Activated T-cell treated with anti-CD3 and anti-CD28 coated beads, Interleukin-2, amount 50 U/mL, for 72 hours (primary cell): ENCODE measurements around the gene NPTXR. TPM values are rescaled to one million over a fixed set of nuclear protein-coding genes. Genes with fewer than 3 reads are reported as not detected.

Experiments
- ATAC-seq, 2 donors: fragments of 150-1000 bp; cut with Tn5 transposase; replicated peaks in 1 of 2; 2 replicates each; pipeline ENCODE4 v1.10.0; 2021; ENCODE audit warnings: moderate library complexity in 2 of 2, mild to moderate bottlenecking in 1 of 2
- DNase-seq, 2 donors: peaks; one replicate each; pipeline ENCODE4 v3.0.0; 2021 to 2022; ENCODE audit warnings: mixed read lengths in 1 of 2
- H3K27ac Mint-ChIP-seq: one replicate; pipeline ENCODE4 v1.8.0; 2022; ENCODE audit warnings: mild to moderate bottlenecking, moderate library complexity, mixed read lengths
- H3K27me3 Mint-ChIP-seq: one replicate; pipeline ENCODE4 v1.8.0; 2022; ENCODE audit warnings: low read depth, mixed read lengths
- H3K36me3 Mint-ChIP-seq, 2 donors: one replicate each; pipeline ENCODE4 v1.8.0; 2022; ENCODE audit warnings: mixed read lengths in 2 of 2, mild to moderate bottlenecking in 1 of 2; ENCODE audit not compliant: insufficient read depth in 2 of 2
- H3K4me1 Mint-ChIP-seq: one replicate; pipeline ENCODE4 v1.8.0; 2022; ENCODE audit warnings: low read depth, mixed read lengths
- H3K4me3 Mint-ChIP-seq, 2 donors: one replicate each; pipeline ENCODE4 v1.8.0; 2022; ENCODE audit warnings: mild to moderate bottlenecking in 2 of 2, mixed read lengths in 2 of 2, moderate library complexity in 2 of 2
- H3K9me3 Mint-ChIP-seq, 2 donors: one replicate each; pipeline ENCODE4 v1.8.0; 2022; ENCODE audit warnings: mixed read lengths in 2 of 2
- total RNA-seq, 2 donors: library from RNA; stranded (reverse); gene quantifications; one replicate each; pipeline ENCODE4 v1.2.3, GENCODE V29; 2022

Gene NPTXR
- total RNA-seq, 2 donors from 2014 or later: 6.3 to 6.4 TPM

DNA sequence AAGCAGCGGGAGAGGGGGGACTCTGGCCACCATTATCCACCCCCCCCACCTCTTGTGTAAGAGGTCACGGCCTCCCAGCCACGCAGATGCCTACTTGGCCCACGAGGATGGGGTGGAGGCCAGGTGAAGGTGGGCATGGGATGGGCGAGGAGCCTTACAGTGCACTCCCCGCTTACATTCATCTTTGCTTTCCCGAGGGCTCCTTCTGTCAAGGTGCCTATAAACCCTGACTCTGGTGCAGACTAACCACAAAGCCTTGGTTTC lies 13.1 kb downstream of the NPTXR start:
- no peaks in the 10 kb centered on the region for H3K27me3 Mint-ChIP-seq

DNA sequence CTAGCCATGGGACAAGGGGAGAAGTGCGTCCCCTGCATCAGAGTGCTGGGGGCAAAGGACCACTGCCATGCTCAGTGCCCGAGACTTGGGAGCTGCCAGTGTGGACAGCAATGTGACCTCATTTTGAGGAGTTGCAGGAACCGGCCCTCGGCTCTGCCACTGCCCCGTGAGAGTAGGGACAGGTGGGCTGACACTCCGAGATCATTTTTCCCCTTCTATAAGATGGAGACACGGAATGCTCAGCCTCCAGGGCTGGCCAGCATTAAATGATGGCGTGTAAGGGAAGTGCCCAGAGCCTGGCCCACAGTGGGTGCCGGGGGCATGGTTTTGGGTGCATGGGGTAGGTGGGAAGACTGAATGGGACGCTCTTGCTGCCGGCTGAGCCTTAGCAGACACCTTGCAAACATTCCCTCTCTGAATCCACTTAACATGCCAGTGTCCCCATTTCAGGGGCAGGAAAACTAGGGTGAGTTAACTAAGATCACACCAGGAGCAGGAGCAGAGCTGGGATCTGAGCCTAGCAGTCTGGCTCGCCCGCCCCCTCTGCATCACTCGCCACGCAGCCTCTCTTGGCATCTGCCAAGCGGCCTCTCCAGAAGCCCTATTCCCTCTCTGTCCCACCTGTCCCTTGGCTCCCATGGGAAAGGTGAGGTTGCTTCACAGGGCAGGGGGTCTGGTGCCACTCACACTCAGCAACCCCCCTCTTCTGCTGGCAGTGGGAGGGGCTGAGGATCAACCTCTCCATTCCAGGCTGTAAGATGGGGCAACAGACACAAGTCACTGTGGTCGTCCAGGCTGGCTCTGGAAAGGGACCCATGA lies 13.6 kb downstream of the NPTXR start:
- DNase-seq: no peak
- no peak overlapping the region for H3K4me3 Mint-ChIP-seq
- H3K27me3 Mint-ChIP-seq: no peaks in the 10 kb centered on the region
- no peaks in the 10 kb centered on the region for H3K9me3 Mint-ChIP-seq
- no peak overlapping the region for H3K27ac Mint-ChIP-seq
- no peak for ATAC-seq
- H3K4me1 Mint-ChIP-seq: no peaks in the 10 kb centered on the region
- H3K36me3 Mint-ChIP-seq: no peaks in the 10 kb centered on the region

More for the DNA sequence above, 13.1 kb downstream of the NPTXR start:
- no peak overlapping the region for H3K4me3 Mint-ChIP-seq
- no peaks in the 10 kb centered on the region for H3K9me3 Mint-ChIP-seq
- no peaks in the 10 kb centered on the region for H3K4me1 Mint-ChIP-seq
- DNase-seq (no peak), ATAC-seq (no peak)
- no peaks in the 10 kb centered on the region for H3K36me3 Mint-ChIP-seq
- no peak overlapping the region for H3K27ac Mint-ChIP-seq

DNA sequence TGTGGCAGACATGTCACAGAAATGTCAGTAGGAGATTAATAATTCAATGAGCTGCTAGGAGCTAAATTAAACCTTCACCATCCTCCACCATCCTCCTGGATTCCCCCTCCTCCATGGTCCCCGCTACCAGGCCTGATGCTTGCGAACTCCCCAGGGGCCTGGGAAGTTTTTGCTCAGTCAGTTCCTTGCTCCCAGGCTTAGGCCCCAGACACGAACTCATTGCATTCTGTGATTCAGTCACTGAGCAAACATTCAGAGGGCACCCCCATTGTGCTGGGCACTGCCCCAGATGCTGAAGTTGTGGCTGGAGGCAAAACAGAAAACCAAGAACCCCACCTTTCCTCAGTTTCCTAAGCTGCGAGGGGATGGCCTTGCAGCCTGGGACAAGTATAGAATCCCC lies 14.3 kb downstream of the NPTXR start:
- H3K9me3 Mint-ChIP-seq: no peaks in the 10 kb centered on the region
- H3K4me1 Mint-ChIP-seq: no peaks in the 10 kb centered on the region
- H3K27me3 Mint-ChIP-seq: no peaks in the 10 kb centered on the region
- no peak for DNase-seq
- no peaks in the 10 kb centered on the region for H3K36me3 Mint-ChIP-seq
- no peak overlapping the region for H3K4me3 Mint-ChIP-seq
- no peak for ATAC-seq
- no peak overlapping the region for H3K27ac Mint-ChIP-seq

DNA sequence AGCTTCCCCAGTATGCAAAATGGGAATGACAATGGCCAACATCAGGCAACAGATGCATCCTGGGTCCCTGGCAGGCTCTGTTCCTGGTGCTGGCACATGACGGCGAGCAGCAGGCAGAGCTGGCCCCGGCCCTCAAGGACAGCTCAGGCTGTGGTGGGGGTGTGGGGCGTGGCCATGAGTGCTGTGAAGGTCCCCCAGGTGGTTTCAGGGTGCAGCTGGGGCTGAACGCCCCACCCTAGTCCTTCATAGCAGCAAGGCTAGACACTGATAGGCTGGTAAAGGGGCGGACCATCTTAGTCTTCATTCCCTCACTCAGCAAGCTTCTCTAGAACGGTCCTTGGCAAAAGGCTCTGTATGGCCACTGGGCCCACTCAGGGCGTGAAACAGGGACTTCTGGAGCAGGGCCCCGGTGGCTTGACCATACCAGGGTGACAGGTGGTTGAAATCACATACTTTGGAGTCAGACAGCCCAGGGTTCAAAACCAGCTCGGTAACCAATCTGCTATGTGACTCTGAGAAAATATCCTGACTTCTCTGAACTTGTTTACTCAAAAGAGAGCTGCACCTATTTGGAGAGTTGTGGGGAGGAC lies 15.1 kb downstream of the NPTXR start:
- H3K27me3 Mint-ChIP-seq: no peaks in the 10 kb centered on the region
- DNase-seq: no peak
- H3K4me3 Mint-ChIP-seq: no peak overlapping the region
- H3K27ac Mint-ChIP-seq: no peak overlapping the region
- no peak for ATAC-seq
- no peaks in the 10 kb centered on the region for H3K4me1 Mint-ChIP-seq
- no peaks in the 10 kb centered on the region for H3K36me3 Mint-ChIP-seq
- H3K9me3 Mint-ChIP-seq: no peaks in the 10 kb centered on the region

DNA sequence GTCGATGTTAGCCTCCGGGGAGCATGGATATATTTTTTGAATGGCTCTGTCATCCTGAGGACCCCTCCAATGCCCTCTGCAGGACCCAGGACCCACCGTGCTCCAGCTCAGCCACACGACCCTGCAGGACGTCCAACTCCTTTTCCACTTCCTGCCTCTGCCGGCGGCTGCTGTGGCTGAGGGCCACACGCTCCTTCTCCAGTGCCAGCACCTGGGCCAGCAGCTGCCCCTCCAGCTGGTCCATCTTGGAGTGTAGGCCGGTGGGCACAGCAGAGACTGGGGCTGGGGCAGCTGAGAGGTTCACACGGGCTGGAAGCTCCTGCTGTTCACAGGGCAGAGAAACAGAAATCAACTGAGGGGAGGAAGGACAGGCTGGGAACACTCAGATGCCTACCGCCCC lies 15.6 kb downstream of the NPTXR start:
- no peaks in the 10 kb centered on the region for H3K36me3 Mint-ChIP-seq
- H3K4me1 Mint-ChIP-seq: no peaks in the 10 kb centered on the region
- no peak for ATAC-seq
- H3K27ac Mint-ChIP-seq: no peak overlapping the region
- H3K4me3 Mint-ChIP-seq: no peak overlapping the region
- DNase-seq: no peak
- no peaks in the 10 kb centered on the region for H3K9me3 Mint-ChIP-seq
- no peaks in the 10 kb centered on the region for H3K27me3 Mint-ChIP-seq

DNA sequence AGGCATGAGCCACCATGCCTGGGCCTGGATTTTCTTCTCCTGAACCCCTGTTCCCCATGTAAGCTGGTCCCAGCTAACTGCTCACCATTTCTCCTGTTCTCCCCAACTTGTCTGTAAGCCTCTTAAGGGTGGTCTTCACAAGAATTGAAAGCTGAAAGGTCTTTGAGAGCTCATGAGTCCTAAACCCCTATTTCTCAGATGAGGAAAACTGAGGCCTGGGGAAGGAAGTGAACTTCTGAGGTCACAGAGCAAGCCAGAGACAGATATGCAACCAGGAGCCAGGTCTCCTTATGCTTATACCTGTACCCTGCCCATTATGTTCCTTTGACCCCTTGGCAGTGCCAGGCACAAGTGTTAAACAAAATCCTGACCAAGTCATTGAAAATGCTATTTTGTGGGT lies 16.3 kb downstream of the NPTXR start:
- no peaks in the 10 kb centered on the region for H3K36me3 Mint-ChIP-seq
- no peaks in the 10 kb centered on the region for H3K27me3 Mint-ChIP-seq
- no peaks in the 10 kb centered on the region for H3K4me1 Mint-ChIP-seq
- no peaks in the 10 kb centered on the region for H3K9me3 Mint-ChIP-seq
- DNase-seq (no peak), ATAC-seq (no peak)
- H3K4me3 Mint-ChIP-seq: no peak overlapping the region
- no peak overlapping the region for H3K27ac Mint-ChIP-seq

DNA sequence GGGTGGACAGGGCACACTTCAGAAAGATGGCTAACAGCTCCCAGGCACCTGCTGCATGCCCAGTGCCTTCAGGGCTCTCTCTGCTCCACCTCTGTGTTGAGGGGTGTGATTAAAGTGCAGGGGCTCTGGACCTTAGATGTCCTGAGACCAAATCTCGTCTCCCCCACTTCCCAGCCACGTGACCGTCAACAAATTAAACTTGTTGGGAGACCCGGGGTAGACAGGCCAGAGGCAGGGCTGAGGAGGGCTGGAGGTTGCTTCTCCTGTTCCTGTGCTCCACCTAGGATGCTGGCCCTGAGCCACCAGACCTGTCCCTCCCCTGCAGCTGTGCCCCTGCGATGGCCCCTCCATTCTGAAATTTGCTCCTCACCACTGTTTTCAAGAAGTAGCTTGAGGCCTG lies 17.0 kb downstream of the NPTXR start:
- no peak overlapping the region for H3K27ac Mint-ChIP-seq
- no peaks in the 10 kb centered on the region for H3K9me3 Mint-ChIP-seq
- DNase-seq (no peak), ATAC-seq (no peak)
- H3K36me3 Mint-ChIP-seq: no peaks in the 10 kb centered on the region
- no peaks in the 10 kb centered on the region for H3K4me1 Mint-ChIP-seq
- H3K27me3 Mint-ChIP-seq: no peaks in the 10 kb centered on the region
- no peak overlapping the region for H3K4me3 Mint-ChIP-seq

DNA sequence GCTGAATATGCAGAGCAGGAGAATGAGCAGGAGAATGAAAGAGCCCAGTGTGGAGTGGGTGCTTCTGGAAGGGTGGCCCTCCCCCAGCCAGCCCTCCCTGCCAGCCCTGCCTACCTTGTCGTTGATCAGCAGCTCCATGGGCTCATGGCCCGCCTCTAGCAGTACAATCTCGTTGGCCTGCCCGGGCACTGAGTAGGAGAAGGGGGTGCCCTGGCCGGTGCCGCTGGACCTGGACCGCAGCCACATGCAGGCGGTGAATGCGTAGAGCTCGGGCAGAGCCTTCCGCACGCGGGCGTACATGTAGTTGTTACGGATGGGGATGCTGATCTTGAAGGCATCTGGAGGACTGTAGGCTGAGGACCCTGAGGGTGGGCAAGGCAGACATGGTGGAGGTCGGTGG lies 17.4 kb downstream of the NPTXR start:
- Mint-ChIP-seq H3K27ac (no peak overlapping the region), H3K27me3 (no peaks in the 10 kb centered on the region), H3K36me3 (no peaks in the 10 kb centered on the region), H3K9me3 (no peaks in the 10 kb centered on the region), H3K4me3 (no peak overlapping the region), H3K4me1 (no peaks in the 10 kb centered on the region)
- no peak for DNase-seq
- no peak for ATAC-seq

DNA sequence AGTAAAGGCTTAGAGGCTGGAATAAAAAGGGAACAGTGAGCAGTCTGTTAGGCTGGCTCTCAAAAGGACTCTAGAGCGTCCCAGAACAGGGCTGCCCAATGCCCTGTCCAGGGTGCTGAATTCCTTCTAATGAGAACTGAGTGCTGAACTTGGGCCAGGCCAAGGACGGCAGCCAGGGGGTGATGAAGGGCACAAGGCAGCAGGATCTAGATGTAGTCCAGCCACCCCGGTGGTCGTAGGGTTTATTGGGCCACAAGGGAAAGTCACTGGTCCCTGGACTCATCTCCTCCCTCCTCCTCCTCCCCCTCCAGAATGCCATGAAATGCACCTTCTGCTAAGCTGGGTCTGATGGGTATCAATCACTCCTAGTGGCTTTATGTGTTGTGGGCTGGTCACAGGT lies 19.2 kb downstream of the NPTXR start:
- Mint-ChIP-seq H3K27me3 (no peaks in the 10 kb centered on the region), H3K4me3 (no peak overlapping the region), H3K9me3 (no peaks in the 10 kb centered on the region), H3K27ac (no peak overlapping the region), H3K4me1 (no peaks in the 10 kb centered on the region), H3K36me3 (no peaks in the 10 kb centered on the region)
- DNase-seq (peak; percentile 52 to 54), ATAC-seq (peak; percentile 44 to 48)

DNA sequence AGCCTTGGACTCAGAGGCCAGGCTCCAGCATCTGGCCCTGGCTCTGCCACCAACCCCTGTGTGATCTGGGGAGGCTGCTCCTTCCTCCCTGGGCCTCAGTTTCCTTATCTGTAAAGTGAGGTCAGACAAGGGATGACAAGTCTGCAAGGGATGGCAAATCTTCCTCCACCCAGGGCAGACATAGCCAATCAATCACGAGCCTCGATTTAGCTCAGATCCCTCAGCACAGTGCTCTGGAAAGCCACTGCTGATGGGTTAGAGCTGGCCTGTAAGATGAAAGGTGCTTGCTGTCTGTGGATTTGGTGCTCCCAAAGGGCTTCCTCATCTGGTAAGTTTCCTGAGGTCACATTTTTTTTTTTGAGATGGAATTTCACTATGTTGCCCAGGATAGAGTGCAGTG lies 20.2 kb downstream of the NPTXR start:
- H3K9me3 Mint-ChIP-seq: no peaks in the 10 kb centered on the region
- no peak overlapping the region for H3K27ac Mint-ChIP-seq
- ATAC-seq (no peak), DNase-seq (no peak)
- H3K4me3 Mint-ChIP-seq: no peak overlapping the region
- H3K36me3 Mint-ChIP-seq: no peaks in the 10 kb centered on the region
- no peaks in the 10 kb centered on the region for H3K4me1 Mint-ChIP-seq
- no peaks in the 10 kb centered on the region for H3K27me3 Mint-ChIP-seq

DNA sequence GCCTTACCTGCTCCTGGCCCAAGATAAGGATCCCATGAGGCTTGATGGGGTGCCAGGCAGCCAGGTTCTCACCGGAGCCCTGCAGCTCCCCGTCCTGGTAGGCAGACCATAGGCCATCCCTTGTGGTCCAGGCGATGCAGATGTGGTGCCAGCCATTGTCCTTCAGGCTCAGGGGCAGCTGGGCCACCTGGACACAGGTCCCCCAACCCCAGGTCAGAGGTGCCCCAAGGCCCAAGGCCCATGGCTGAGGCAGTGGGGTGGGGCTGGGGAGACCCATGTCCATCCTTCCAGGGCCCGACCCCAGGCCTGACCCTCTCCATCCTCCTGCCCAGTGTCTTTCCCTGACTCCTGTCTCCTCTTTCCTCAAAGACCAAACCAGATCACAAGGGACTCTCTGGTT lies 20.8 kb downstream of the NPTXR start:
- Mint-ChIP-seq H3K36me3 (no peaks in the 10 kb centered on the region), H3K27ac (no peak overlapping the region), H3K4me3 (no peak overlapping the region), H3K9me3 (no peaks in the 10 kb centered on the region), H3K27me3 (no peaks in the 10 kb centered on the region), H3K4me1 (no peaks in the 10 kb centered on the region)
- DNase-seq (no peak), ATAC-seq (no peak)

DNA sequence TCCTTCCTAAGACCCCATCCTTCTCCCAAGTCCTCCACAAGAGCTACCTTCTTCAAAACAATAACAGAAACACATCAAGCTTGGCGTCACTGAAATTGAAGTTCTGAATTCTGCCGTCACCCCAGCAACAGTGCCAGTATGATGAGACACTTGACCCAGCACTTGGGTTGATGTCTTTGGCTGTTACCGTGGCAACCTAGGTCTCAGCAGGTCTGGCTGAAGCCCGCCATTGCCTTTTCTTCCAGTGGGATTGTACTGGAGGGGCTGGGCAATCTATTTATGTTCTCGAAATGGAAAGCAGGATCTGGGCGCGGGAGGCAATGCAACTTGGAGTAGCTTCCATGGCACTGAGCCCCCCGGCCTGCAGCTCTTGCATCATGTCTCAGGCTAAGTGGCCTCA lies 23.8 kb downstream of the NPTXR start:
- no peaks in the 10 kb centered on the region for H3K36me3 Mint-ChIP-seq
- no peaks in the 10 kb centered on the region for H3K9me3 Mint-ChIP-seq
- no peak overlapping the region for H3K27ac Mint-ChIP-seq
- H3K27me3 Mint-ChIP-seq: no peaks in the 10 kb centered on the region
- H3K4me3 Mint-ChIP-seq: no peak overlapping the region
- H3K4me1 Mint-ChIP-seq: no peaks in the 10 kb centered on the region
- no peak for DNase-seq
- ATAC-seq: no peak

DNA sequence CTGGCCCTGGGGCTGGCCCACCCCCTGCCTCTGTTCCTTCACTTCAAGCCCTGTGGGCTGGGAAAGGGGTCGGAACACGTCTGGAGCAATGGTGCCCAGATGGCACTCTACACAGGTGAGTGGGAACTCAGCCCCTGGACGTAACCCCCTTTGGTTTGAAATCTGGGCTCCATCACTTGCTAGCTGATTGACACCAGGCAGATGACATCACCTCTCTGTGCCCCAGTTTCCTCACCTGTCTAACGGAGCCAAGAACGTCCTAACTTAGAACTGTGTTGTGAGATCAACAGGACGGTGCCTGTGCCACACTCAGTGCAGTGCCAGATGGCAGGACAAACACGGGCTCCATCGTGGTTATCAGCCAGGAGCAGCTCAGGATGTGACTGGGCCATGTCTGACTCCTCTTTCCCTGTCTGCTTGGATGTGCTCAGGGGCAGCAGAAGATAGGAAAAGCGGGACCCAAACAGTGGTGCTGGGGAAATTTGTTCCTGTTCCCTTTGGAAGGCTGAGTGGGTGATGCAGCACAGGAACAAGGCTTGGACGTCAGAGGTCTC lies 24.4 kb downstream of the NPTXR start:
- H3K4me1 Mint-ChIP-seq: no peaks in the 10 kb centered on the region
- H3K9me3 Mint-ChIP-seq: no peaks in the 10 kb centered on the region
- no peak for ATAC-seq
- no peaks in the 10 kb centered on the region for H3K27me3 Mint-ChIP-seq
- no peak overlapping the region for H3K4me3 Mint-ChIP-seq
- H3K27ac Mint-ChIP-seq: no peak overlapping the region
- H3K36me3 Mint-ChIP-seq: no peaks in the 10 kb centered on the region
- DNase-seq: no peak

DNA sequence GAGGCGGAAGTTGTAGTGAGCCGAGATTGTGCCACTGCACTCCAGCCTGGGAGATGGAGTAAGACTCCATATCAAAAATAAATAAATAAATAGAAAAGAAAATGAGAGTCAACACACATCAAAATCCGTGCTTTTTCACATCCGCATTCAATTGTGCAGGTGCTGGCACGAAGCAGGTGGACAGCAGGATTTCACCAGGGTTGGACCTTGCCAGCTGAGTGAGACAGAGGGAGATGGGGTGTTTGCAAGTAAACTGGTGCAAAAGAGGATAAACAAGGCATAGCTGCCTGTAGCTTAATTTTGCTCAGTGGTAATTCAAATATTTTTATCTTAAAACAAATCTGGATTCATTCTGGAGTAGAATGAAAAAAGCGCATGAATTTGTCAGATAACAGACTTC lies 26.6 kb downstream of the NPTXR start:
- no peaks in the 10 kb centered on the region for H3K4me1 Mint-ChIP-seq
- no peaks in the 10 kb centered on the region for H3K9me3 Mint-ChIP-seq
- ATAC-seq (no peak), DNase-seq (no peak)
- H3K27me3 Mint-ChIP-seq: peaks cover 6% of the 10 kb centered on the region
- H3K27ac Mint-ChIP-seq: no peak overlapping the region
- no peaks in the 10 kb centered on the region for H3K36me3 Mint-ChIP-seq
- H3K4me3 Mint-ChIP-seq: no peak overlapping the region
